A673 (cell line): ENCODE results near the gene DCC.

Experiments used
- CTCF ChIP-seq: fragments of 300-800, 200-600 bp; sonication (generic); conservative IDR thresholded peaks from 2 replicates; pipeline ENCODE4 v1.5.1; 2017; ENCODE audit warnings: low read depth, mild to moderate bottlenecking, antibody characterized with exemption, low read length, moderate library complexity, mixed read lengths
- EZH2 ChIP-seq: fragments of 200-600 bp; sonication (generic); IDR thresholded peaks from 2 replicates; pipeline ENCODE4 v1.6.1; 2017; ENCODE audit warnings: borderline replicate concordance, low read depth, mild to moderate bottlenecking, mixed read lengths, antibody characterized with exemption, low read length; ENCODE audit not compliant: poor library complexity, severe bottlenecking

GRCh38 chr18:52636536-52636935, 296.5 kb downstream of the DCC start:
- TF ChIP-seq EZH2 (no peak), CTCF (0 out of 2 replicates have a peak, but pooled peaks have one; percentile 15)
